SK-N-SH treated with all-trans-retinoic acid at 6 μM for 48 hours (cell line): ENCODE data around the gene FLOT2.
"Not testable (repeated sequence)": the region's sequence is repeated elsewhere in the genome, so short reads cannot be mapped to it uniquely, and the experiment has no call there.

ENCODE experiments used
- ARNTL ChIP-seq: fragments of 450-650 bp; formaldehyde crosslinking; IDR thresholded peaks from 2 replicates; pipeline ENCODE4 v1.5.0; 2020; ENCODE audit warnings: low read depth, mild to moderate bottlenecking, moderate library complexity, borderline replicate concordance
- CSRNP3 ChIP-seq: fragments of 250-450 bp; sonication (Bioruptor Pico); IDR thresholded peaks from 2 replicates; pipeline ENCODE4 v1.5.1; 2021; ENCODE audit warnings: mild to moderate bottlenecking, moderate library complexity
- ESRRG ChIP-seq: fragments of 250-450 bp; sonication (Bioruptor Pico); IDR thresholded peaks from 2 replicates; pipeline ENCODE4 v1.6.1; 2021; ENCODE audit warnings: mild to moderate bottlenecking
- GLIS3 ChIP-seq: fragments of 250-450 bp; sonication (Bioruptor Pico); IDR thresholded peaks from 2 replicates; pipeline ENCODE4 v1.5.0; 2020; ENCODE audit warnings: mild to moderate bottlenecking, moderate library complexity
- PATZ1 ChIP-seq: fragments of 250-450 bp; sonication (Bioruptor Pico); IDR thresholded peaks from 2 replicates; pipeline ENCODE4 v1.8.0; 2020; ENCODE audit warnings: mild to moderate bottlenecking, moderate library complexity, borderline replicate concordance
- ZFP3 ChIP-seq: fragments of 250-450 bp; sonication (Bioruptor Pico); IDR thresholded peaks from 2 replicates; pipeline ENCODE4 v1.5.0; 2020; ENCODE audit warnings: mild to moderate bottlenecking, moderate library complexity
- ZNF565 ChIP-seq: fragments of 450-650 bp; formaldehyde crosslinking; conservative IDR thresholded peaks from 2 replicates; pipeline ENCODE4 v1.5.0; 2020; ENCODE audit warnings: low read depth, mild to moderate bottlenecking, moderate library complexity
- ZNF70 ChIP-seq: fragments of 450-650 bp; formaldehyde crosslinking; IDR thresholded peaks from 2 replicates; pipeline ENCODE4 v1.5.0; 2020; ENCODE audit warnings: mild to moderate bottlenecking, moderate library complexity
- TF ChIP-seq, protein P1 (sequence below): fragments of 250-450 bp; sonication (Bioruptor Pico); IDR thresholded peaks from 2 replicates; pipeline ENCODE4 v1.5.1; 2020; ENCODE audit warnings: low read depth, mild to moderate bottlenecking, moderate library complexity
- TF ChIP-seq, protein P2 (sequence below): fragments of 250-450 bp; sonication (Bioruptor Pico); IDR thresholded peaks from 2 replicates; pipeline ENCODE4 v1.8.0; 2021; ENCODE audit warnings: low read depth, mild to moderate bottlenecking, moderate library complexity, borderline replicate concordance

DNA sequence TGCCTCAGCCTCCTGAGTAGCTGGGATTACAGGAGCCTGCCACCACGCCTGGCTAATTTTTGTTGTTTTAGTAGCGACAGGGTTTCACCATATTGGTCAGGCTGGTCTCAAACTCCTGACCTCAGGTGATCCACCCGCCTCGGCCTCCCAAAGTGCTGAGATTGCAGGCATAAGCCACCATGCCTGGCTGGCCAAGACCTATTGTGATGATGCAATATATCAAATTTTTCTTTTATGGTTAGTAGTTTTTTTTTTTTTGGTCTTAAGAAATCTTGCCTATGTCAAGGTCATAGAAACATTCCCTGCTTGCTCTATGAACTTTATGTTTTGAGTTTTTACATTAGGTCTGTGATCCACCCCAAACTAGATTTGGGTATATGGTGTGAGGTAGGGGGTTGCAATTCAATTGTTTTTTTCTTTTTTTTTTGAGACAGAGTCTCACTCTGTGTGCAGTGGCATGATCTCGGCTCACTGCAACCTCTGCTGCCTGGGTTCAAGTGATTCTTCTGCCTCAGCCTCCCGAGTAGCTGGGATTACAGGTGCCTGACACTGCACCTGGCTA is 20.3 kb downstream of the FLOT2 start:
- TF ChIP-seq, protein P1, sequence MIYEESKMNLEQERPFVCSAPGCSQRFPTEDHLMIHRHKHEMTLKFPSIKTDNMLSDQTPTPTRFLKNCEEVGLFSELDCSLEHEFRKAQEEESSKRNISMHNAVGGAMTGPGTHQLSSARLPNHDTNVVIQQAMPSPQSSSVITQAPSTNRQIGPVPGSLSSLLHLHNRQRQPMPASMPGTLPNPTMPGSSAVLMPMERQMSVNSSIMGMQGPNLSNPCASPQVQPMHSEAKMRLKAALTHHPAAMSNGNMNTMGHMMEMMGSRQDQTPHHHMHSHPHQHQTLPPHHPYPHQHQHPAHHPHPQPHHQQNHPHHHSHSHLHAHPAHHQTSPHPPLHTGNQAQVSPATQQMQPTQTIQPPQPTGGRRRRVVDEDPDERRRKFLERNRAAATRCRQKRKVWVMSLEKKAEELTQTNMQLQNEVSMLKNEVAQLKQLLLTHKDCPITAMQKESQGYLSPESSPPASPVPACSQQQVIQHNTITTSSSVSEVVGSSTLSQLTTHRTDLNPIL, result not testable (repeated sequence)
- not testable (repeated sequence) for TF ChIP-seq ZNF565 (CRISPR knock-in tag); ZFP3 (CRISPR knock-in tag); ZNF70 (CRISPR knock-in tag); ESRRG; CSRNP3 (CRISPR knock-in tag); GLIS3; ARNTL; PATZ1
- TF ChIP-seq, protein P2, sequence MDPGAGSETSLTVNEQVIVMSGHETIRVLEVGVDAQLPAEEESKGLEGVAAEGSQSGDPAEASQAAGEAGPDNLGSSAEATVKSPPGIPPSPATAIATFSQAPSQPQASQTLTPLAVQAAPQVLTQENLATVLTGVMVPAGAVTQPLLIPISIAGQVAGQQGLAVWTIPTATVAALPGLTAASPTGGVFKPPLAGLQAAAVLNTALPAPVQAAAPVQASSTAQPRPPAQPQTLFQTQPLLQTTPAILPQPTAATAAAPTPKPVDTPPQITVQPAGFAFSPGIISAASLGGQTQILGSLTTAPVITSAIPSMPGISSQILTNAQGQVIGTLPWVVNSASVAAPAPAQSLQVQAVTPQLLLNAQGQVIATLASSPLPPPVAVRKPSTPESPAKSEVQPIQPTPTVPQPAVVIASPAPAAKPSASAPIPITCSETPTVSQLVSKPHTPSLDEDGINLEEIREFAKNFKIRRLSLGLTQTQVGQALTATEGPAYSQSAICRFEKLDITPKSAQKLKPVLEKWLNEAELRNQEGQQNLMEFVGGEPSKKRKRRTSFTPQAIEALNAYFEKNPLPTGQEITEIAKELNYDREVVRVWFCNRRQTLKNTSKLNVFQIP, result not testable (repeated sequence)
